ENCODE data around the gene NLRC5. TPM values are rescaled to one million over a fixed set of nuclear protein-coding genes. Genes with fewer than 3 reads are reported as not detected.

Gene NLRC5
- total and polyA plus RNA-seq, 9 of the 15 experiments (the other 6 are each of a cell fraction or from before 2014, with no cell fraction given) = 0.59 to 0.71 TPM; not detected in 7

DNA sequence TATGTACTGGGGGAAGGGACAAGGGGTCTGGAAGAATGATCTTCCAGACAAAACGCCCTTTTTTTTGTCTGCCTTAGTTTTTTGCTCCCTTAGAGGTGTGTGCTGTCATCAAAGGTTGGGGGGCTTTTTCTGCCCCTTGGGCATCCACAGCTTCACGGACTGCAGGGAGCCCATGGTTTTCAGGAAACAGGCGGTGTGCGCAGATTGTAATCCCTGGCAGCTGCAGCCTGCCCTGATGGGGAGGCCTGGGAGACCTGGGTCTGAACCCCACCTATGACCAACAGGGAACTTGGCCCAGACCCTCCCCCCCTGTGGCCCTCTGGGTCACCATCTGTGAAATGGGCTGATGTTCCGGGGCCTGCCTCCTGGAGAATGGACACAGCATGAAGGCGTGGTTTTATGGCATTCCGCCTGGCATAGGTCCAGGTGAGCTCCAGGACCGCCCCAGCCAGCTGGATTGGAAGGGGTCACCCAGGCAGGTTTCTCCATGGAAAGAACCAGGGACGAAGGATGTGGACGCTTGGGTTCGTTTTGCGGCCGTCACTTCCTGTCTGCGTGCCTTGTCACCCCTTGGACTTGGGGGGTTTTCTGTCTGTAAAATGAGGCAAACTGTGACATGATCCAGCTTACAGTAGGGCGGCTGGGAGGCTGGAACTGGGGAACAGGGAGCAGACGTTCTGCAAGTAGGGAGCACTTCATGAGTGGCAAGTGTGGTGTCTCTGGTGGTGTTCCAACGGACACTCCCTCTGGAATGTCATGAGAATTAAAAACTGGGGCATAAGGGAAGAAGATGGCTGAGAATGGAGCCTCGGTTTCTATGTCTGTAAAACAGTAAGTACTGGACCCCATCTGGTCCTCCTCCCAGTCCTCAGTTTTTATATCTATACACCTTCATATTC is 104.6 kb downstream of the NLRC5 start:
- Histone ChIP-seq H3K9me3 (replicated peaks; ENCODE audit: control insufficient read depth, insufficient read depth, low read depth, low read length) (no peaks in the 10 kb centered on the region), H3K27ac (ENCODE audit: extremely low read depth, low read depth, low read length) (no peak overlapping the region), H3K4me3 (peak overlapping the region; percentile 84; the same call in 1 of the 2 replicates), H4K20me1 (replicated peaks; ENCODE audit: control insufficient read depth, insufficient read depth, low read length) (peaks cover 15% of the 10 kb centered on the region), H3K4me2 (ENCODE audit: insufficient read depth, low read length) (peak overlapping the region; percentile 76; the same call in 1 of the 2 replicates), H3K4me1 (replicated peaks in 1 of 2; ENCODE audit: control insufficient read depth in 2 of 2, insufficient read depth in 2 of 2, low read length in 2 of 2) (peaks cover 11 to 32% of the 10 kb centered on the region in 2 experiments; a peak in 4 of 5 replicates), H3K79me2 (ENCODE audit: control insufficient read depth, insufficient read depth, low read length) (no peaks in the 10 kb centered on the region), H3K9me1 (ENCODE audit: control insufficient read depth, insufficient read depth, low read length) (no peaks in the 10 kb centered on the region), H3K27me3 (ENCODE audit: control insufficient read depth in 2 of 2, insufficient read depth in 2 of 2, low read length in 2 of 2) (peaks cover 0 to 4% of the 10 kb centered on the region in 2 experiments; a peak in 2 of 5 replicates), H2AFZ (ENCODE audit: low read depth, low read length) (no peak overlapping the region), H3K9ac (ENCODE audit: insufficient read depth in 1 of 2, low read depth in 2 of 2, low read length in 2 of 2) (peak overlapping the region in 1 of 2 experiments; percentile 97; a peak in 1 of 4 replicates), H3K36me3 (ENCODE audit: control insufficient read depth, insufficient read depth, low read length) (no peaks in the 10 kb centered on the region)
- POLR2A ChIA-PET = interaction anchor here (0.6 to 1.5 kb wide), 3 partner anchors 9 to 33 kb away, joined by 3 to 6 read pairs (median 4); no protein-coding TSS in a partner anchor
- TSS peak; percentile 52 for BruUV-seq (replicated peaks)
- TF ChIP-seq ZNF224 (CRISPR knock-in tag; IDR thresholded peaks at IDR 0.05) (no peak), LARP7 (IDR thresholded peaks at IDR 0.05) (no peak), RBM25 (IDR thresholded peaks at IDR 0.05; ENCODE audit: low read depth, low read length, severe bottlenecking) (peak; percentile 31), SMARCB1 (IDR thresholded peaks at IDR 0.05; ENCODE audit: insufficient read length, low read depth) (no peak), TAF9B (IDR thresholded peaks at IDR 0.05; ENCODE audit: partially characterized antibody) (no peak), ZNF212 (CRISPR knock-in tag; IDR thresholded peaks at IDR 0.05) (no peak), CBX1 (IDR thresholded peaks at IDR 0.05; ENCODE audit: low read depth) (0 out of 2 replicates have a peak, but pooled peaks have one; percentile 27), ZNF282 (CRISPR knock-in tag; IDR thresholded peaks at IDR 0.05) (no peak), ZFP36 (IDR thresholded peaks at IDR 0.05; ENCODE audit: low read depth, low read length, partially characterized antibody) (no peak), POLR2G (IDR thresholded peaks at IDR 0.05; ENCODE audit: low read depth, low read length) (no peak), RBFOX2 (IDR thresholded peaks at IDR 0.05; ENCODE audit: low read depth, low read length) (no peak), NFIC (IDR thresholded peaks at IDR 0.05) (peak; percentile 57), BCOR (IDR thresholded peaks at IDR 0.05) (0 out of 2 replicates have a peak, but pooled peaks have one; percentile 15), CREBBP (IDR thresholded peaks at IDR 0.05; ENCODE audit: low read depth, low read length) (no peak), FIP1L1 (IDR thresholded peaks at IDR 0.05; ENCODE audit: low read depth, low read length, poor library complexity, severe bottlenecking) (no peak)
- TF ChIP-seq, protein P1, sequence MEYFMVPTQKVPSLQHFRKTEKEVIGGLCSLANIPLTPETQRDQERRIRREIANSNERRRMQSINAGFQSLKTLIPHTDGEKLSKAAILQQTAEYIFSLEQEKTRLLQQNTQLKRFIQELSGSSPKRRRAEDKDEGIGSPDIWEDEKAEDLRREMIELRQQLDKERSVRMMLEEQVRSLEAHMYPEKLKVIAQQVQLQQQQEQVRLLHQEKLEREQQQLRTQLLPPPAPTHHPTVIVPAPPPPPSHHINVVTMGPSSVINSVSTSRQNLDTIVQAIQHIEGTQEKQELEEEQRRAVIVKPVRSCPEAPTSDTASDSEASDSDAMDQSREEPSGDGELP (CRISPR knock-in tag; IDR thresholded peaks at IDR 0.05; ENCODE audit: borderline replicate concordance) = no peak
- intact Hi-C loops (cut with micrococcal nuclease) (no loop called here), in situ Hi-C loops (cut with MboI) (no loop called here)
- FAIRE-seq (no peak), DNase-seq (ENCODE audit: extremely low read depth in 1 of 4, low spot score in 3 of 4) (no peak), ATAC-seq (no peak)
- CTCF ChIA-PET (ENCODE audit: low intra/inter-chr PET ratio) = no interaction called here
- WGBS (ENCODE audit: insufficient coverage, low coverage, missing lambda C conversion rate) = 66% methylated on average over 16 of the region's 18 CpGs
